ENCODE data around the gene TMEM79.

The TMEM79 gene

GRCh38 chr1:156244126-156244525, 40.0 kb upstream of the TMEM79 start:
- no peak overlapping the region for H3K4me3 ChIP-seq (ENCODE audit: low read length, poor library complexity, severe bottlenecking)
- TF ChIP-seq CTCF (conservative IDR thresholded peaks at IDR 0.05; ENCODE audit: low read length) (no peak), EZH2phosphoT487 (IDR thresholded peaks at IDR 0.05; ENCODE audit: borderline replicate concordance) (no peak)
- no peak overlapping the region for H3K9ac ChIP-seq (ENCODE audit: low read depth, low read length, poor library complexity, severe bottlenecking)
- H3F3A ChIP-seq (ENCODE audit: low read depth): no peaks in the 10 kb centered on the region
- no peaks in the 10 kb centered on the region for H3K79me2 ChIP-seq (ENCODE audit: insufficient read depth, low read length)
- no peaks in the 10 kb centered on the region for H3K27me3 ChIP-seq (ENCODE audit: insufficient read depth, low read length, poor library complexity, severe bottlenecking)
- H3K36me3 ChIP-seq (ENCODE audit: insufficient read depth, low read length): peaks cover 16% of the 10 kb centered on the region; the same call in 1 of the 2 replicates
- H3K4me1 ChIP-seq (ENCODE audit: insufficient read depth, low read length, poor library complexity, severe bottlenecking): no peaks in the 10 kb centered on the region
- no peaks in the 10 kb centered on the region for H3K9me2 ChIP-seq (replicated peaks; ENCODE audit: low read depth, low read length)
- H3K9me3 ChIP-seq (ENCODE audit: insufficient read depth, low read depth, low read length): no peaks in the 10 kb centered on the region
- H2AFZ ChIP-seq (ENCODE audit: low read length): no peak overlapping the region
- no peak overlapping the region for H3K4me2 ChIP-seq (ENCODE audit: low read depth, low read length, poor library complexity, severe bottlenecking)
- no peaks in the 10 kb centered on the region for H4K20me1 ChIP-seq (ENCODE audit: insufficient read depth, low read length, poor library complexity, severe bottlenecking)

- TF ChIP-seq EZH2phosphoT487 (IDR thresholded peaks at IDR 0.05; ENCODE audit: borderline replicate concordance) (no peak), CTCF (conservative IDR thresholded peaks at IDR 0.05; ENCODE audit: low read length) (no peak)
- Histone ChIP-seq H3K27me3 (ENCODE audit: insufficient read depth, low read length, poor library complexity, severe bottlenecking) (no peaks in the 10 kb centered on the region), H3K4me3 (ENCODE audit: low read length, poor library complexity, severe bottlenecking) (no peak overlapping the region), H3F3A (ENCODE audit: low read depth) (no peaks in the 10 kb centered on the region), H3K36me3 (ENCODE audit: insufficient read depth, low read length) (peaks cover 17% of the 10 kb centered on the region; the same call in 1 of the 2 replicates), H3K4me2 (ENCODE audit: low read depth, low read length, poor library complexity, severe bottlenecking) (no peak overlapping the region), H2AFZ (ENCODE audit: low read length) (no peak overlapping the region), H4K20me1 (ENCODE audit: insufficient read depth, low read length, poor library complexity, severe bottlenecking) (no peaks in the 10 kb centered on the region), H3K79me2 (ENCODE audit: insufficient read depth, low read length) (no peaks in the 10 kb centered on the region), H3K9ac (ENCODE audit: low read depth, low read length, poor library complexity, severe bottlenecking) (no peak overlapping the region), H3K9me3 (ENCODE audit: insufficient read depth, low read depth, low read length) (no peaks in the 10 kb centered on the region), H3K9me2 (replicated peaks; ENCODE audit: low read depth, low read length) (no peaks in the 10 kb centered on the region), H3K4me1 (ENCODE audit: insufficient read depth, low read length, poor library complexity, severe bottlenecking) (no peaks in the 10 kb centered on the region)
These were observed 39.4 kb upstream of the TMEM79 start for GRCh38 chr1:156244712-156245111.

- Histone ChIP-seq H4K20me1 (ENCODE audit: insufficient read depth, low read length, poor library complexity, severe bottlenecking) (no peaks in the 10 kb centered on the region), H3K36me3 (ENCODE audit: insufficient read depth, low read length) (peaks cover 23% of the 10 kb centered on the region; the same call in 1 of the 2 replicates)
These were observed 38.5 kb upstream of the TMEM79 start for GRCh38 chr1:156245451-156246232.

More at GRCh38 chr1:156245451-156246232, 38.5 kb upstream of the TMEM79 start:
- Histone ChIP-seq H3K4me1 (ENCODE audit: insufficient read depth, low read length, poor library complexity, severe bottlenecking) (peaks cover 3% of the 10 kb centered on the region), H3K4me2 (ENCODE audit: low read depth, low read length, poor library complexity, severe bottlenecking) (no peak overlapping the region), H3K4me3 (ENCODE audit: low read length, poor library complexity, severe bottlenecking) (no peak overlapping the region), H3K9me3 (ENCODE audit: insufficient read depth, low read depth, low read length) (no peaks in the 10 kb centered on the region), H3K27me3 (ENCODE audit: insufficient read depth, low read length, poor library complexity, severe bottlenecking) (no peaks in the 10 kb centered on the region), H3F3A (ENCODE audit: low read depth) (no peaks in the 10 kb centered on the region), H3K9me2 (replicated peaks; ENCODE audit: low read depth, low read length) (no peaks in the 10 kb centered on the region), H3K79me2 (ENCODE audit: insufficient read depth, low read length) (no peaks in the 10 kb centered on the region; the same call in 1 of the 2 replicates), H3K9ac (ENCODE audit: low read depth, low read length, poor library complexity, severe bottlenecking) (no peak overlapping the region), H2AFZ (ENCODE audit: low read length) (no peak overlapping the region)
- no peak for TF ChIP-seq EZH2phosphoT487 (IDR thresholded peaks at IDR 0.05; ENCODE audit: borderline replicate concordance)
- TF ChIP-seq CTCF (conservative IDR thresholded peaks at IDR 0.05; ENCODE audit: low read length): no peak
